Measurements from ENCODE around the gene MGARP.
"Not testable (repeated sequence)": the region's sequence is repeated elsewhere in the genome, so short reads cannot be mapped to it uniquely, and the experiment has no call there.

Gene MGARP

DNA sequence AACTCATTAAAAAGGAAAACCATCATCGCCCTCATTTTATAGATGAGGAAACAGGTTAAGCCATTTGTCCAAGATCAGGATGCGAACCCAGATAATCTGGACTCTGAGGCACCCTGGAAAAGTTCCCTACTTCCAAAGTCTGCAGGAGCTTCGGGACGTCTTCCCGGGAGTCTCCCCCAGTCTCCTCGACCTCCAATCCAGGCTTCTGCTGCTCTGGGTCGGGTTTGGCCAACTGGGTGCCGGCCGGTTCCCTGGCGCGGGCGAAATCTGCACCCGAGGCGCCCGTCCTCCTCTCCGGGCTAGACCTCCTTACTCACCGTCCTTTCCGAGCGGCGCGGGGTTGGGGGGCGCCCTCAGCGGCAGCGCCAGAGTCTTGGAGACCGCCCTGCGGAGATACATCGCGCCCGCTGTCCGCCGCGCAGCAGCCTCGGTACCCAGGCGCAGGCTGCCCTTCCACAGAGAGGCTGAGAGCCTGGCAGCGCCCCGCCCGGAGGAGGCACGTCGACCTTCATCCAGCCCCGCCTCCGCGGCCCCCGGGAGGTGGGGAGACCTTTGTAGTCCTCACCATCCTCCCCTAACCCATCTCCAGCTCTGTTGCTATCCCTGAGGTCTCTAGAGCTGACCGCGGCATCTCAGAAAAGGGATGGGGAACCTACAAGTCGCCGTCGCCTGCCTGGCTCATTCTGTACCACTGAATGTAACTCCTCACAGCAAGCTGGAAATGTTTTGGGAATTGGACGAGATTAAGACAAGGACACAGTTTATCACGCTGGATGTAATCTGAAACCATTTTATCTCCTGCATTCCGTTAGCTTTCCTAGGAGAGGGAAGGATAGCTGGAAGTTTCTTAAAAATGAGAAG lies at the start of gene MGARP:
Gene MGARP, minus strand, starts transcription at position 466 of the 861 bp plus-strand sequence. Its CDS starts 67 bp downstream, at position 399.
- DNase-seq (ENCODE audit: low read depth): peak; percentile 42

DNA sequence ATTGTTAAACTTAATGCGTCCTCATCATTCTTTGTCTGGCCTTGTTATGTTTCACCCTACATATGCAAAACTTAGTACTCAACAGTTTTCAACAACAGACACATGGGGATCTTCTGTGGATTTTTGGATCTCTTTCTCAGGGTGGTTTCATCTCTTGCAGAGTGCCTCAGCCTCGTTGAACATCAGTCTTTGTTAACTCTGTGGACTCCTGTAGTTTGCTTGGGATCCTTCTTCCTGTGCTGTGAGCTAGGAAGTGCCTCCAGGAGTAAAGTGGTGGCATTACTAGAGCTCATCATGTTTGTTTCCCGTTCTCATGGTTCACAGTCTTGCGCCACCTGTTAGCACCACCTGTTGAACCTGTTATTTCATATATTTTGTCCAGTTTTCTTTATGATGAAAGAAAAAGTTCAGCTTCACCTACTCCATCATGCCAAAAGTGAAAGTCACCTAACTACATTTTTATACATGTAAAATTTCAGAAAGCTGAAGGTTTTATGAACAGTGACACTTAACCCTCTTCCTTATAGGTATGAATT lies 49.7 kb upstream of the MGARP start:
- no peak for DNase-seq (ENCODE audit: low read depth)

GRCh38 chr4:139324620-139325019 lies 44.6 kb upstream of the MGARP start:
- no peak for DNase-seq (ENCODE audit: low read depth)

DNA sequence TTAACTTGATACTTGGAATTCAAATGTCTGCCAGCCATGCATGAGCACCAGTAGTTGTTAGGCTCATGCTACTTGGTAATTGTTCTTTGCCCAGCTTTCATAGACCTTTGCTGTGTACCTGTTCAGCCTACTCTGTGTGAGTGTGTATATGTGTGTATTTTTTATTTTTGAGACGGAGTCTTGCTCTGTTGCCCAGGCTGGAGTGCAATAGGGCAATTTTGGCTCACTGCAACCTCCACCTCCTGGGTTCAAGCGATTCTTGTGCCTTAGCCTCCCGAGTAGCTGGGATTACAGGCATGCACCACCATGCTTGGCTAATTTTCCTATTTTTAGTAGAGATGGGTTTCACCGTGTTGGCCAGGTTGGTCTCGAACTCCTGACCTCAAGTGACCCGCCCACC lies 42.5 kb upstream of the MGARP start:
- DNase-seq (ENCODE audit: low read depth): not testable (repeated sequence)

DNA sequence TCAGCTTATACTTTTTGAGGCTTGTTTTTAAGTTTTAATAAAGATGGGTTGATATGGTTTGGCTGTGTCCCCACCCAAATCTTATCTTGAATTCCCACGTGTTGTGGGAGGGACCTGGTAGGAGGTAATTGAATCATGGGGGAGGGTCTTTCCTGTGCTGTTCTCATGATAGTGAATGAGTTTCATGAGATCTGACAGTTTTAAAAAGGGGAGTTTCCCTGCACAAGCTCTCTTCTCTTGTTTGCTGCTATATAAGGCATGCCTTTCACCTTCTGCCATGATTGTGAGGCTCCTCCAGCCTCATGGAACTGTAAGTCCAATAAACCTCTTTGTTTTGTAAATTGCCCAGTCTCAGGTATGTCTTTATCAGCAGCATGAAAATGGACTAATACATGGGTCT lies 42.0 kb upstream of the MGARP start:
- DNase-seq (ENCODE audit: low read depth): not testable (repeated sequence)

DNA sequence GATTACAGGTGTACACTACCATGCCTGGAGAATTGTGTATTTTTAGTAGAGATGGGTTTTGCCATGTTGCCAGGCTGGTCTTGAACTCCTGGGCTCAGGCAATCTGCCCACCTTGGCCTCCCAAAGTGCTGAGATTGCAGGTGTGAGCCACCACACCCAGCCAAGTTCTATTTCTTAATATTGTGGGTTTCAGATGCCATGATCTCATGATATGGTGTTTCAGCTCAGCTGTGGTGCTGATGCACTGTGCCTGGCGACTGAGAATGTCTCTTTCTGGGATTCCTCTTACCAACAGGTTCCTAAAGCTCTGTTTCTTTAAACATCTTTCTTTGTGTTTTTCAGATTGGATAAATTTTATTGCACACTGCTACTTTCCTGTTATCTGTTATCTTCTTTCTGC lies 39.5 kb upstream of the MGARP start:
- DNase-seq (ENCODE audit: low read depth): no peak

GRCh38 chr4:139317635-139318034 lies 37.6 kb upstream of the MGARP start:
- no peak for DNase-seq (ENCODE audit: low read depth)

DNA sequence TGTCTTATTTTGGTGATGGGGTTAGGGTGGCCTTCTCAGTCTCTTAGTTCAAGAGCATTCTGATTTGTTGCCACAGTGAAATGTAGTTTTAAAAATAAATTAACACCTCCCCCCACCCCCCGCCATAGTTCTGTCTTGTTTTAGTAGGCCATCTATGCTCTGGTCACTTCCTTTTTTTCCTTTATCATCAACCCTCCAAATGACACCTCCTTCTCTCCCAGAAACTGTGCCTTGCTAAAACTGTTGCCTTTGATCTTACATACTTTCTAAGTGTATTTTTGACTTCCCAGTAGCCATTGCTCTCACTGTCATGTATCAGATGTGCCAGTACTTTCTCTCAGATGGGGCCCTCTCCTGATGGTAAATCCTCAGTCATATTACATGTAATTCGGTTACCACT lies 36.7 kb upstream of the MGARP start:
- no peak for DNase-seq (ENCODE audit: low read depth)

GRCh38 chr4:139315221-139315675 lies 35.2 kb upstream of the MGARP start:
- DNase-seq (ENCODE audit: low read depth): no peak

DNA sequence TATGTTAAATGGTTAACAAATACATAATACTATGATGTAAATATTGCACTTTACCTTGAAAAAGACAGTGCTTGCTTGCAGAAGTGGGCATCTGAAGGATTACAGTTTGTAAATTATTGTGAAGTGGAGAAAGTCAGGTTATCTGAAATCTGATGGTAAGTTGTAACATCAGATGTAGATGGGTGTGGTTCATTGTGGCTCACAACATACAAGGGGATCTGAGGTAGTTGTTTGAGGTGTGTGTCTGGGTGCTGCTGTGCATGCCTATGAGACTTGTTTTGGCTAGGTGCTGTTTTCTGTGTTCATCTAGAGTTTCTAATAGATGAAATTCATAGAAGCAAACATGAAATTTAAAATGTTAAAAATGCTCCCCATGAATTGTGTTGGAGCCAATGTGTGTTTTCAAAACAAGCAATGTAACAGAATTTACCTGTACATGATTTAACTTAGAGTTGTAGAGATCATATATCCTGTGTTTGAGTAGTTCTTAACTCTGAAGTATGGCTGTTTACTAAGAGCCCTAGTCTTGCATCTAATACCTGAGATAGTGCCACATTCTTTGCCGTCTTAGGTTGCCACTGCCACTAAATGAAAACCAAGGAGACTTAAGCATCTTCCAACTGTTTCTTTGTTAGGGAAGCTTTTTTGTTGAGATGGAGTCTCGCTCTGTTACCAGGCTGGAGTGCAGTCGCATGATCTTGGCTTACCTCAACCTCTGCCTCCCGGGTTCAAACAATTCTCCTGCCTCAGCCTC lies 34.2 kb upstream of the MGARP start:
- no peak for DNase-seq (ENCODE audit: low read depth)

GRCh38 chr4:139313414-139313813 lies 33.4 kb upstream of the MGARP start:
- not testable (repeated sequence) for DNase-seq (ENCODE audit: low read depth)

GRCh38 chr4:139312552-139313332 lies 32.7 kb upstream of the MGARP start:
- DNase-seq (ENCODE audit: low read depth): no peak

DNA sequence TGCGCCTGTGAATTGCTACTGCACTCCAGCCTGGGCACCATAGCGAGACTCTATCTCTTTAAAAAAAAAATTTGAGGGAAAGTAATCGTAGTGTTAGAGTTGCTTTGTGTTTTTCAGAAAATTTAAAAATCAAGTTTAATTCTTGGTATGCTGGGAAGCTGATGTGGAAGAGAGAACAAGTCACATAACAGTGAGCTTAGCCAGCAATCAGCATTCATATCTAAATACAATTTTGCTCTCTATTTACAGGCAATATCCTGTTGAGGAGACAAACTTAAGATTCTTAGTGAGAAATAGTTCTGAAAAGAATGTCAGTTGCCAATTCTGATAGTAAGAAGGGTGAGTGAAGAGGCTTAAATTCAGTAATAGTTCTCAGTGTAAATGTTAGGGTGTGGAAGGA lies 31.9 kb upstream of the MGARP start:
- no peak for DNase-seq (ENCODE audit: low read depth)

- DNase-seq (ENCODE audit: low read depth): no peak
Observed at GRCh38 chr4:139304920-139305319, 24.9 kb upstream of the MGARP start.

GRCh38 chr4:139301821-139302611 lies 22.0 kb upstream of the MGARP start, which contains the start of gene NDUFC1:
TSS of gene NDUFC1 (minus strand) at chr4:139302477. CDS start at chr4:139295798, 6,679 bp downstream.
- peak; percentile 42 for DNase-seq (ENCODE audit: low read depth)

- peak; percentile 97 for DNase-seq (ENCODE audit: low read depth)
Observed at GRCh38 chr4:139301113-139301820, 21.2 kb upstream of the MGARP start, which contains the start of gene NAA15. TSS of gene NAA15 (plus strand) at chr4:139301505. CDS start at chr4:139301778, 273 bp downstream.

DNA sequence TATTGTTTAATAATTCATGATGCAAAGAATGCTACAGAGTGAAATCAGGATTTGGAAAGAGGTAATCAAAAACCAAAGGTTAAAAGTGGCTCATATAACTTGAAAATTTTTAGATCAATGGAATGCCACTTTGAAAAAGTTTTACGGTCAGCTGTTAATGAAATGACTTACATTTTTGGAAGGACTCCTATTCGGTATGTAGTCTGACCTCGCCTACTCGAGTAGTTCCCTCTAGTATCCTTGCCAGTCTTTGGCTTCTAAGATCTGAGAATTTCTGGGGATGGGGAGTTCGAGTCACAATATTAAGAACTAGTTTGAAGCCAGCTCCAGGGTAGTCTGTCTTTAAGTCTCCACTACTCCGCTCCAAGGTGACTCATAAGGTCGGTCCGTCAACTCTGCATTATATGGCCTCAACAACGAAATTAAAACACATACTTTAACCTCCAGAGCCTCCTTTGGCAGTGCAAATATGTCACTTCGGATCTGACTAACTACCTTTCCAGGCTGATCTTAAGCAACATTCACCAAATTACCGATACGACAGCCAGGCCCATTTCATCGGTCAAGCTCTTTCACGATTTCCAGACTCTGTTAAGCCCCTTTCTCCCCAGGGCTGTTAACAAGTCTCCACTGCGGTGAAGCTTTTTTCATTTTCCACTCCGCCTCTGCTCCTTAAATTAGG lies 20.5 kb upstream of the MGARP start:
- peak; percentile 68 for DNase-seq (ENCODE audit: low read depth)

DNA sequence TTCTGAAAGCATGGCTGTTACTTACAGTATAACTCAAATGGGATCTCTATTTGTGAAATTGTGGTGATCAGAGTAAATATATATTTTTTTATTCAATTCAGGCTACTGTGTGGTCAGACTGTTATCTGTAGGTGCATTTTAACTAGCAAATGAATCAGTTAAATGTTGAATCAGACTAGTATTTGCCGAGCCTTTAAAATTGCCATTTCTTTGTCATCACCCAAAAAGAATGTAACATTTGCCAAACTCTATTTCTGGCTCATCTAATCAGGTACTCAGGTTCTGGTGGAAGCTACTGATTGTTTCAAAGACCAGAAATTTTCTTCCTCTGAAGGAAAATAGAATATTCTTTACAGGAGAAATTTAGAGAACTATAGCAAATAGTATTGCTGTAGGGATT lies 19.5 kb upstream of the MGARP start:
- no peak for DNase-seq (ENCODE audit: low read depth)

- DNase-seq (ENCODE audit: low read depth): peak; percentile 63
Observed at GRCh38 chr4:139297001-139297410, 17.0 kb upstream of the MGARP start.

- no peak for DNase-seq (ENCODE audit: low read depth)
Observed at GRCh38 chr4:139295942-139296299, 15.9 kb upstream of the MGARP start.
